Neuron (in vitro differentiated cells): ENCODE data around the gene TMOD1.
"Not testable (repeated sequence)": the region's sequence is repeated elsewhere in the genome, so short reads cannot be mapped to it uniquely, and the experiment has no call there.

Source experiments
- H2AFZ ChIP-seq: one replicate; pipeline ENCODE4 v1.6.1; 2013; ENCODE audit warnings: low read depth, mild to moderate bottlenecking, inconsistent platforms, low read length, moderate library complexity
- H3K27me3 ChIP-seq: one replicate; pipeline ENCODE4 v1.6.1; 2013; ENCODE audit warnings: low read length; ENCODE audit not compliant: insufficient read depth
- H3K36me3 ChIP-seq: one replicate; pipeline ENCODE4 v1.6.1; 2013; ENCODE audit warnings: low read length; ENCODE audit not compliant: insufficient read depth
- H3K4me1 ChIP-seq: one replicate; pipeline ENCODE4 v1.6.1; 2013; ENCODE audit warnings: low read length; ENCODE audit not compliant: insufficient read depth
- H3K4me3 ChIP-seq: 2 replicates; pipeline ENCODE4 v1.5.1; 2013; ENCODE audit warnings: mild to moderate bottlenecking, low read length, moderate library complexity
- H3K9me3 ChIP-seq: one replicate; pipeline ENCODE4 v1.6.1; 2013; ENCODE audit warnings: low read length

TMOD1 gene

DNA sequence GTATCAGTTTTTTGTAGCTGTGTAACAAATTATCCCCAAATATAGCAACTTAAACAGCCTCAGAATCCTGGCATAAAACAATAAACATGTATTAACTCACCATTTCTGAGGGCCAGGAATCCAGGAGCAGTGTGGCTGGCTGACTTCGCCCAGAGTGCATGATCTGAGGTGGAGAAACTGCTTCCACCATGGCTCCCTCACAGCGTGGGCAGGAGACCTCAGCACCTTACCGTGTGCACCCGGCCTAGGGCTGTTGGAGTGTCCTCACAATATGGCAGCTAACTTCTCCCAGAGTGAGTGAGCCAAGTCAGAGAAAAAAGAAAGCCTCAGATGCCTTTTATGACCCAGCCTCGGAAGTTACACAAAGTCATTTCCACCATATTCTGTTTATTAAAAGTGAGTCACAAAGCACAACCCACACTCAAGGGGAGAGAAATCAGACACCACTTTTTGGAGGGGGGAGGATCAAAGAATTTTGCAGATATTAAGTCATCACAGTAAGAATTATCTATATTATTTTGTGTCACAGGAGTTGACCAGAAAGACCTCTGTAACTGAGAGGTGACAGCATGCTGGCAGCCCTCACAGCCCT lies 72.1 kb downstream of the TMOD1 start:
- Histone ChIP-seq H2AFZ (no peak overlapping the region), H3K27me3 (no peaks in the 10 kb centered on the region), H3K4me3 (no peak overlapping the region), H3K4me1 (no peaks in the 10 kb centered on the region), H3K36me3 (no peaks in the 10 kb centered on the region), H3K9me3 (no peaks in the 10 kb centered on the region)

DNA sequence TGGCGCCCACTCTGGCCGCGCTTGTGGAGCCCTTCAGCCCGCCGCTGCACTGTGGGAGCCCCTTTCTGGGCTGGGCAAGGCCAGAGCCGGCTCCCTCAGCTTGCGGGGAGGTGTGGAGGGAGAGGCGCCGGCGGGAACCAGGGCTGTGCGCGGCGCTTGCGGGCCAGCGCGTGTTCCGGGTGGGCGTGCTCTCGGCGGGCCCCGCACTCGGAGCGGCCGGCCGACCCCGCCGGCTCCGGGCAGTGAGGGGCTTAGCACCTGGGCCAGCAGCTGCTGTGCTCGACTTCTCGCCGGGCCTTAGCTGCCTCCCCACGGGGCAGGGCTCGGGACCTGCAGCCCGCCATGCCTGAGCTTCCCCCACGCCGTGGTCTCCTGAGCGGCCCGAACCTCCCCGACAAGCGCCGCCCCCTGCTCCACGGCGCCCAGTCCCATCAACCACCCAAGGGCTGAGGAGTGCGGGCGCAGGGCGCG lies 72.7 kb downstream of the TMOD1 start:
- H3K36me3 ChIP-seq, H3K4me1 ChIP-seq, H2AFZ ChIP-seq, H3K27me3 ChIP-seq, H3K4me3 ChIP-seq, H3K9me3 ChIP-seq: not testable (repeated sequence)

DNA sequence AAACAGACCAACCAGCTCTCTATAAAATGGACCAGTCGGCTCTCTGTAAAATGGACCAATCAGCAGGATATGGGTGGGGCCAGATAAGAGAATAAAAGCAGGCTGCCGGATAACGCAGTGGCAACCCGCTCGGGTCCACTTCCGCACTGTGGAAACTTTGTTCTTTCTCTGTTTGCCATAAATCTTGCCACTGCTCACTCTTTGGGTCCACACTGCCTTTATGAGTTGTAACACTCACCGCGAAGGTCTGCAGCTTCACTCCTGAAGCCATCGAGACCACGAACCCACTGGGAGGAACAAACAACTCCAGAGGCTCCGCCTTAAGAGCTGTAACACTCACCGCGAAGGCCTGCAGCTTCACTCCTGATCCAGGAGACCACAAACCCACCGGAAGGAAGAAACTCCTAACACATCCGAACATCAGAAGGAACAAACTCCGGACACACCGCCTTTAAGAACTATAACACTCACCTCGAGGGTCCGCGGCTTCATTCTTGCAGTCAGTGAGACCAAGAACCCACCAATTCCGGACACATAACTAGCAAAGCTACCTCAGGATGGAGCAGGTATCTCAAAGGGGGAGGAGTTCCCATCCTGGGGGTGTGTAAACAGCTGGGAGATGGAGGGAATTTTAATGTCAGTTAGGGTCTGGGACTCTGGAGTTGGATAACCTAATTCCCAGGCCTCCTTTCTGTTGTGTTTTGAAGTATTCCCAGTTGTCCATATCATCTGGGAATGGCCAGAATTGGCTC lies 73.6 kb downstream of the TMOD1 start:
- not testable (repeated sequence) for H3K9me3 ChIP-seq, H2AFZ ChIP-seq, H3K4me1 ChIP-seq, H3K4me3 ChIP-seq, H3K27me3 ChIP-seq, H3K36me3 ChIP-seq

DNA sequence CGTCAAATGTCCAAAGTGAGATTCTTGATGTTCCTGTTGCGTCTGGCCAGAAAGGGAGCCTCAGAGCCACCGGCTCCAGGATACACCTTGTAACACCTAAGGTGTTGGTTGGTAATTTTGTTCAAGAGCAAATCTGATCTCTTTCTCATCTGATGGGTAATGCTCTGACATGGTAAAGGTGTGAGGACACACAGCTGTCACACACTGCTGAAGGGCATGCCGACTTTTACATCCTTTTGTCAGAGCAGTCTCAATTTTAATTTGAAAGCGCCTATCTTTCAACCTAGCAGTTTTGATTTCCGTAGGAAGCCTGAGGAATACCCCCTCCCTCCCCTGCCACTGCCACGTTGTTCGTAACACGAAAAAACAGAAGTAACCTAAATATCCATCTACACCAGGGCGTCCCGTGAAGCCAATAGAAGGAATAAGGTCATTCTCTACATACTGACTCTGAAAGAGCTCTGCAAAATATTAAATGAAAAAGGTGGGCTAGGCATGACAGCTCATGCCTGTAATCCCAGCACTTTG lies 74.3 kb downstream of the TMOD1 start:
- H3K9me3 ChIP-seq: no peaks in the 10 kb centered on the region
- no peaks in the 10 kb centered on the region for H3K36me3 ChIP-seq
- no peaks in the 10 kb centered on the region for H3K4me1 ChIP-seq
- no peak overlapping the region for H3K4me3 ChIP-seq
- H2AFZ ChIP-seq: no peak overlapping the region
- no peaks in the 10 kb centered on the region for H3K27me3 ChIP-seq

DNA sequence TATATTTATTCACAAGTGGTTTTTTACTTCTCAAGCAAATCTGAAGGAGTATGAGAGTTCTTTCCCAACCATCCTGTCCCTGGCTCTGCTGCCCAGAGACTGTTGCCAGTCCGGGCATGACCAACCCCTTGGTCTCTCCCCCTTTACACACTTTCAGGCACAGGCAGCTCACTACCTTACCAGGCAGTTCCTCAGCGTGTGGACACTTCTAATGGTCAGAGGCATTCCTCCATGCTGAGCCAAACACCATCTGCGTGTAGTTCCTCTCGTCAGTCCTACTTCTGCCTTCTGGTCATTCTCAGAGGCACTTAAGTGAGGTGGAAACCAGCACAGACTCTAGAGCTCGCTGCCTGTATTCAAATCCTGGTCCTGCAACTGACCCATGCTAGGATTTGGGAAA lies 75.6 kb downstream of the TMOD1 start:
- H3K27me3 ChIP-seq: no peaks in the 10 kb centered on the region
- H3K9me3 ChIP-seq: no peaks in the 10 kb centered on the region
- no peaks in the 10 kb centered on the region for H3K4me1 ChIP-seq
- H2AFZ ChIP-seq: no peak overlapping the region
- H3K36me3 ChIP-seq: no peaks in the 10 kb centered on the region
- H3K4me3 ChIP-seq: no peak overlapping the region

DNA sequence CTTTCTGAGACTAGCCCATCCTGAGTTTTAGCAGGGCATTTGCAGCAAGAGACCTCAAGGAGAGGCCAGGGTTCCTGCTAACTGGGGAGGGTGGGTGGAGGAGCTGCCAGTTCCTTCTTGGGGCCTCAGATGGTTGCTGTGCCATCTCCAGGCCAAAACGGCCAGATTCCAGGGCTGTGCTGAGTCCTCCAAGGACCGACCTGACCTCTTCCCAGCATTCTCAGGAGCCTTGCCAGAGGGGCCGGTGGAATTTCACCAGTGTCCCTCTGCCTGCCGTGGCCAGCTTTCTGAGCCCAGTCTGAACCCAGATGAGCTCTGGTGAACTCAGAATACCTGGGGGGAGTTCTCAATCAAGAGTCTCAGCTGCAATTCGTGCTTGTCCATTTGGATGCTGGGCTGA lies 77.4 kb downstream of the TMOD1 start:
- no peaks in the 10 kb centered on the region for H3K27me3 ChIP-seq
- H3K4me3 ChIP-seq: no peak overlapping the region
- no peak overlapping the region for H2AFZ ChIP-seq
- H3K36me3 ChIP-seq: no peaks in the 10 kb centered on the region
- no peaks in the 10 kb centered on the region for H3K4me1 ChIP-seq
- no peaks in the 10 kb centered on the region for H3K9me3 ChIP-seq

DNA sequence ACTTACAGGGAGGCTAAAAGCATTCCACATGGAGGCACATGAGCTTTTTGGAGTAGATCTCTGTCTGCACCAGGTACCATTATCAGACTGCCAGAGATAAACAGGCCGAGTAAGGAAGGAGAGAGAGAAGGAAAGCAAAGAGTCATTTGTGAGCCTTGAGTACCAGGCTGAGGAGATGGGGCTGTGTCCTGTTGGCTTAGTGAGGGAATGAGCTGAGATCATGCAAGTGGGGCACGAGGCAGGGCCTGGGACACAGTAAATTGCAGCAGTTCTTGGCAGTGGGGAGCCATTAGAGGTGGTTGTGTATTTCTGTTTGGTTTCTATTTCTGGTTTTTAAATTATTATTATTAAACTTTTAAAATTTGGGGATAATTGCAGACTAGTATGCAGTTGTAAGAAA lies 78.4 kb downstream of the TMOD1 start:
- no peaks in the 10 kb centered on the region for H3K27me3 ChIP-seq
- no peak overlapping the region for H3K4me3 ChIP-seq
- no peaks in the 10 kb centered on the region for H3K36me3 ChIP-seq
- H3K4me1 ChIP-seq: no peaks in the 10 kb centered on the region
- H3K9me3 ChIP-seq: no peaks in the 10 kb centered on the region
- H2AFZ ChIP-seq: no peak overlapping the region

DNA sequence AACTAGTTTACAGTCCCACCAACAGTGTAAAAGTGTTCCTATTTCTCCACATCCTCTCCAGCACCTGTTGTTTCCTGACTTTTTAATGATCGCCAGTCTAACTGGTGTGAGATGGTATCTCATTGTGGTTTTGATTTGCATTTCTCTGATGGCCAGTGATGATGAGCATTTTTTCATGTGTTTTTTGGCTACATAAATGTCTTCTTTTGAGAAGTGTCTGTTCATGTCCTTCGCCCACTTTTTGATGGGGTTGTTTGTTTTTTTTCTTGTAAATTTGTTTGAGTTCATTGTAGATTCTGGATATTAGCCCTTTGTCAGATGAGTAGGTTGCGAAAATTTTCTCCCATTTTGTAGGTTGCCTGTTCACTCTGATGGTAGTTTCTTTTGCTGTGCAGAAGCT lies 80.1 kb downstream of the TMOD1 start:
- H3K36me3 ChIP-seq, H3K4me3 ChIP-seq, H3K4me1 ChIP-seq, H3K9me3 ChIP-seq, H3K27me3 ChIP-seq, H2AFZ ChIP-seq: not testable (repeated sequence)

DNA sequence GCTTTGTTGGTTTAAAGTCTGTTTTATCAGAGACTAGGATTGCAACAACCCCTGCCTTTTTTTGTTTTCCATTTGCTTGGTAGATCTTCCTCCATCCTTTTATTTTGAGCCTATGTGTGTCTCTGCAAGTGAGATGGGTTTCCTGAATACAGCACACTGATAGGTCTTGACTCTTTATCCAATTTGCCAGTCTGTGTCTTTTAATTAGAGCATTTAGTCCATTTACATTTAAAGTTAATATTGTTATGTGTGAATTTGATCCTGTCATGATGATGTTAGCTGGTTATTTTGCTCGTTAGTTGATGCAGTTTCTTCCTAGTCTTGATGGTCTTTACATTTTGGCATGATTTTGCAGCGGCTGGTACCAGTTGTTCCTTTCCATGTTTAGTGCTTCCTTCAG lies 83.3 kb downstream of the TMOD1 start:
- H3K4me3 ChIP-seq: not testable (repeated sequence)

DNA sequence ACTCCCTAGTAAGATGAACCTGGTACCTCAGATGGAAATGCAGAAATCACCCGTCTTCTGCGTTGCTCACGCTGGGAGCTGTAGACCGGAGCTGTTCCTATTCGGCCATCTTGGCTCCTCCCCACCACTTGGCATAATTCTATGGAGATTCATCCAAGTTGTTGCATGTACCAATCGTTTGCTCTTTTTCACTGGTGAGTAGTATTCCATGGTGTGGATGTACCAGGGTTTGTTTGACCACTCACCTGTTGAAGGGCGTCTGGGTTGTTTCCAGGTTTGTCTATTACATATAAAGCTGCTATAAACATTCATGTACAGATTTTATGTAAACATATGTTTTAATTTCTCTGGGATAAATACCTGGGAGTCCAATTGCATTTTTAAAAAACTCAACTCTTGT lies 85.4 kb downstream of the TMOD1 start:
- not testable (repeated sequence) for H3K36me3 ChIP-seq, H3K27me3 ChIP-seq, H3K9me3 ChIP-seq, H3K4me1 ChIP-seq, H3K4me3 ChIP-seq, H2AFZ ChIP-seq

More for the DNA sequence above, 83.3 kb downstream of the TMOD1 start:
- not testable (repeated sequence) for H3K4me1 ChIP-seq, H3K27me3 ChIP-seq, H3K36me3 ChIP-seq, H3K9me3 ChIP-seq, H2AFZ ChIP-seq

DNA sequence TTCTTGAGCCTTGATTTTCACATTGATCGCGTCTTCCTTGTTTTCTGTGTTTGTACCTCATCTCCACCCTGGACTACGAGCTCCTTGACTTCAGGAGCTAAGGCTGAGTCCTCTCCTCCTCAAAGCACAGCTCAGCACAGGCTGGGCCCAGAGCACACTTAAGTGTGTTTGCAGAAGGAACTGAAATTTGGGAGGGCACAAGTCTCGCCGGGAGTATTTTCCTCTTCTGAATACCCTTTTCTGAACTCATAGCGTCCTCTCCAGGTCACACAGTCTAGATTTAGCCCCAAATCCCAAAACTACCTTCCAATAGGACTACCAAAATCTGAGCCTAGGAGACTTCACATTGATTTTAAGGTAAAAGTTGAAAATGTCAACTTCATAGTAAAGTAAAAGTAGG lies 90.1 kb downstream of the TMOD1 start:
- H3K9me3 ChIP-seq: no peaks in the 10 kb centered on the region
- H3K36me3 ChIP-seq: no peaks in the 10 kb centered on the region

DNA sequence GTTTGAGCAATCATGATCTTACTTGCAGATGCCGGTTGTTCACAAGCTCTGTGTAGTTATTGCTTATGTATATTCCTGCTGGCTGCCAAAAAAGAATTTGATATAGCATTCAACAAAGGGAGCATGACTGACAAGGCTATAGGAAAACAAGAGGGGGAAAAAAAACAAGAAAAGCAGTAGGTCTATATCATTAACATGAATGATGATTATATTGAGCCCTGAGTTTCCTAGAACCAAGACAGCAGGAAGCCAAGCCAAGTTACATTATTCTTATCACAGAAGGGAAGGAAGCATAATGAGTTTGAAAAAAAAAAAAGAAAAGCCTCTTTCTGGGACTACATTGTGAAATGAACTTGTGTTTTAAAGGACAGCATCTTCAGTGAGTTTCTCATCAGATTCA lies 90.7 kb downstream of the TMOD1 start:
- Histone ChIP-seq H3K4me1 (no peaks in the 10 kb centered on the region), H3K4me3 (no peak overlapping the region), H3K36me3 (no peaks in the 10 kb centered on the region)

More for the DNA sequence above, 90.1 kb downstream of the TMOD1 start:
- H3K4me3 ChIP-seq: no peak overlapping the region
- no peaks in the 10 kb centered on the region for H3K4me1 ChIP-seq
- H2AFZ ChIP-seq: no peak overlapping the region
- no peaks in the 10 kb centered on the region for H3K27me3 ChIP-seq

DNA sequence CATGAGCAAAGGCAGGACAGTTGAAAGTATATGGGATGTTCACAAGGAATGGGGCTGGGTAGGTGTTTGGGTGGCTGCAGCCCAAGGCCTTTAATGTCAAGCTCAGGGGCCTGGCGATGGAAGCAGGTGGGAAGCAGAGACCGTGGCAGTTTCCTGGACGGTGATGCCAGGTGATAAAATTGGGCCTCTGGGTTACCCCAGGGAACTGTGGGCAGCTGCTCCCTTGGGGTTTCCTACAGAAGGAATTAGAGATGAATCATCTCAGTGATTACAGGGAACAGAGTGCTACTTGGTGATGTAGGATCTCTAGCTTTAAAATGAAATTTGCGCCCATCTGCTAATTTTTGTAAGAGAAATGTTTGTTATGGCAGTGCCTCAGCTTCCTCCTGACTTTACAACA lies 92.5 kb downstream of the TMOD1 start:
- Histone ChIP-seq H3K36me3 (no peaks in the 10 kb centered on the region), H3K27me3 (no peaks in the 10 kb centered on the region), H2AFZ (no peak overlapping the region), H3K9me3 (no peaks in the 10 kb centered on the region), H3K4me1 (no peaks in the 10 kb centered on the region), H3K4me3 (no peak overlapping the region)

More for the DNA sequence above, 90.7 kb downstream of the TMOD1 start:
- H3K27me3 ChIP-seq: no peaks in the 10 kb centered on the region
- no peaks in the 10 kb centered on the region for H3K9me3 ChIP-seq
- no peak overlapping the region for H2AFZ ChIP-seq
